Measurements from ENCODE around the gene ALDH1A1. TPM values are rescaled to one million over a fixed set of nuclear protein-coding genes. Genes with fewer than 3 reads are reported as not detected.

Gene ALDH1A1
- polyA plus RNA-seq, 1 donor (not counting 4 experiments of a cell fraction or from before 2014, with no cell fraction given): 0.08 TPM

DNA sequence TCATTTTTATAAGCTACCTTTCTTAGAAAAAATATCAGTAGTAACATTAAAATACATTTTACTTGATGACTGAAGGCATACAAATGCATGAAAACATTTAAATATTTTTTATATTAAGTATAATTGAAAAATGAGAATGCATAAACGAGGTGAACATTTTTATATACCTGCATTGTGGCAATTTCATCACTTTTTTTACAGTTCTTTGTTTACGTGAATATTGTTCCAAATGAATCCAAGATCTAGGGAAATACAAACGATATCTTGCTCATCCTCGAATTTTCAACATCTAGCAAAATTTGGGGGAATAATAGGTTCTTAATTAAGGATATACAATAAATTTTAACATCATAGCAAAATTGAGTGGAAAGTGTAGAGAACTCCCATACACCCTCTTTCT is 45.5 kb upstream of the ALDH1A1 start:
- H3K9me3 ChIP-seq (ENCODE audit: control insufficient read depth, low read depth, low read length): no peaks in the 10 kb centered on the region
- no peaks in the 10 kb centered on the region for H4K20me1 ChIP-seq (ENCODE audit: control insufficient read depth, extremely low read depth, insufficient read depth, low read length)
- no peak overlapping the region for H3K4me3 ChIP-seq (ENCODE audit: control insufficient read depth in 2 of 3, extremely low read depth in 1 of 3, insufficient read depth in 2 of 3, low read depth in 1 of 3, low read length in 3 of 3)
- TF ChIP-seq EZH2 (IDR thresholded peaks at IDR 0.05; ENCODE audit: low read length): no peak
- TF ChIP-seq, protein P1, sequence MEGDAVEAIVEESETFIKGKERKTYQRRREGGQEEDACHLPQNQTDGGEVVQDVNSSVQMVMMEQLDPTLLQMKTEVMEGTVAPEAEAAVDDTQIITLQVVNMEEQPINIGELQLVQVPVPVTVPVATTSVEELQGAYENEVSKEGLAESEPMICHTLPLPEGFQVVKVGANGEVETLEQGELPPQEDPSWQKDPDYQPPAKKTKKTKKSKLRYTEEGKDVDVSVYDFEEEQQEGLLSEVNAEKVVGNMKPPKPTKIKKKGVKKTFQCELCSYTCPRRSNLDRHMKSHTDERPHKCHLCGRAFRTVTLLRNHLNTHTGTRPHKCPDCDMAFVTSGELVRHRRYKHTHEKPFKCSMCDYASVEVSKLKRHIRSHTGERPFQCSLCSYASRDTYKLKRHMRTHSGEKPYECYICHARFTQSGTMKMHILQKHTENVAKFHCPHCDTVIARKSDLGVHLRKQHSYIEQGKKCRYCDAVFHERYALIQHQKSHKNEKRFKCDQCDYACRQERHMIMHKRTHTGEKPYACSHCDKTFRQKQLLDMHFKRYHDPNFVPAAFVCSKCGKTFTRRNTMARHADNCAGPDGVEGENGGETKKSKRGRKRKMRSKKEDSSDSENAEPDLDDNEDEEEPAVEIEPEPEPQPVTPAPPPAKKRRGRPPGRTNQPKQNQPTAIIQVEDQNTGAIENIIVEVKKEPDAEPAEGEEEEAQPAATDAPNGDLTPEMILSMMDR (optimal IDR thresholded peaks at IDR 0.05 in 1 of 3, IDR thresholded peaks at IDR 0.05 in 1 of 3, conservative IDR thresholded peaks at IDR 0.05 in 1 of 3; ENCODE audit: extremely low read depth in 1 of 3, insufficient read depth in 2 of 3, low read length in 3 of 3): no peak
- DNase-seq (ENCODE audit: low read depth, low spot score) (no peak), FAIRE-seq (no peak)
- H3K27me3 ChIP-seq (ENCODE audit: control insufficient read depth, extremely low read depth, insufficient read depth, low read length): no peaks in the 10 kb centered on the region
- H3K36me3 ChIP-seq (ENCODE audit: control insufficient read depth in 2 of 2, extremely low read depth in 1 of 2, insufficient read depth in 2 of 2, low read length in 2 of 2): no peaks in the 10 kb centered on the region
- no peak overlapping the region for H3K4me2 ChIP-seq (ENCODE audit: control insufficient read depth, extremely low read depth, insufficient read depth, low read depth, low read length)
- dilution Hi-C loops (cut with MboI; ENCODE audit: extremely low pct_ligation_motif_present, low sequenced_read_pairs): no loop called here
- H3K9ac ChIP-seq (ENCODE audit: control insufficient read depth, extremely low read depth, insufficient read depth, low read length): no peak overlapping the region
- no peak overlapping the region for H3K27ac ChIP-seq (ENCODE audit: control insufficient read depth, insufficient read depth, low read length)
- no peaks in the 10 kb centered on the region for H3K9me1 ChIP-seq (ENCODE audit: control insufficient read depth, extremely low read depth, insufficient read depth, low read length)
- H2AFZ ChIP-seq (ENCODE audit: control insufficient read depth, low read length): no peak overlapping the region
- H3K79me2 ChIP-seq (ENCODE audit: control insufficient read depth, insufficient read depth, low read length): no peaks in the 10 kb centered on the region
- H3K4me1 ChIP-seq (ENCODE audit: control insufficient read depth, extremely low read depth, insufficient read depth, low read length): no peaks in the 10 kb centered on the region

DNA sequence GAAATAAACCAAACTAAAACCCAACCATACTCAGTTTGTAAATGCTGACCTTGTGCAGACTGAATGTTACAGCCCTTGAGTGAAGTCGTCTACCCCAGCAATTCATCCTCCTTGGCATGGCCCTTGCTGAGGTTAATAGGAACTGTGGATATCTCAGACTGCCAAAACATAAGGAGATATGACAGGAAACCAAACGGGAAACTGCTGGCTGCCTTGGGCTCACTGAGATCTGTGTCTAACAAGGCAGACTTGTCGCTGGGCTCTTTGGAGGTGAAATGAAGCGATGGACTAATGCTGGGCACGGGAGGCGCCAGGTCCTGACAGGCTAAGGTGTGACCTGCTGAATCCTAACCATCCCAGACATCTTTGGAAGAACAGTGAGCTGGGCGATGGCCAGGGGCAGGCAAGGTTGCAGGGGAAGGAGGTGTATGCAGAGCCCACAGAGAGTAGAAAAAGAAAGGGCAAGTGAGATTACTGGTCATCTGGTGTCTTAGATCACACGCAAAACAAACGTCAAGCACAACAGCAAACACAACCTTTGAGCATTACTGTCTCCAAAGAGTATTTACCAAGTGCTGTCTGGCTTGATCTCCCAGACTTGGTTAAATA is 44.6 kb upstream of the ALDH1A1 start:
- Histone ChIP-seq H3K36me3 (ENCODE audit: control insufficient read depth in 2 of 2, extremely low read depth in 1 of 2, insufficient read depth in 2 of 2, low read length in 2 of 2) (no peaks in the 10 kb centered on the region), H4K20me1 (ENCODE audit: control insufficient read depth, extremely low read depth, insufficient read depth, low read length) (no peaks in the 10 kb centered on the region), H3K9ac (ENCODE audit: control insufficient read depth, extremely low read depth, insufficient read depth, low read length) (no peak overlapping the region), H3K27me3 (ENCODE audit: control insufficient read depth, extremely low read depth, insufficient read depth, low read length) (no peaks in the 10 kb centered on the region), H3K4me1 (ENCODE audit: control insufficient read depth, extremely low read depth, insufficient read depth, low read length) (no peaks in the 10 kb centered on the region), H3K9me3 (ENCODE audit: control insufficient read depth, low read depth, low read length) (no peaks in the 10 kb centered on the region), H3K27ac (ENCODE audit: control insufficient read depth, insufficient read depth, low read length) (no peak overlapping the region), H3K4me3 (ENCODE audit: control insufficient read depth in 2 of 3, extremely low read depth in 1 of 3, insufficient read depth in 2 of 3, low read depth in 1 of 3, low read length in 3 of 3) (no peak overlapping the region), H3K79me2 (ENCODE audit: control insufficient read depth, insufficient read depth, low read length) (no peaks in the 10 kb centered on the region), H3K9me1 (ENCODE audit: control insufficient read depth, extremely low read depth, insufficient read depth, low read length) (no peaks in the 10 kb centered on the region), H3K4me2 (ENCODE audit: control insufficient read depth, extremely low read depth, insufficient read depth, low read depth, low read length) (no peak overlapping the region), H2AFZ (ENCODE audit: control insufficient read depth, low read length) (no peak overlapping the region)
- DNase-seq (ENCODE audit: low read depth, low spot score) (no peak), FAIRE-seq (no peak)
- dilution Hi-C loops (cut with MboI; ENCODE audit: extremely low pct_ligation_motif_present, low sequenced_read_pairs): no loop called here
- TF ChIP-seq EZH2 (IDR thresholded peaks at IDR 0.05; ENCODE audit: low read length): no peak
- TF ChIP-seq, protein P1 (optimal IDR thresholded peaks at IDR 0.05 in 1 of 3, IDR thresholded peaks at IDR 0.05 in 1 of 3, conservative IDR thresholded peaks at IDR 0.05 in 1 of 3; ENCODE audit: extremely low read depth in 1 of 3, insufficient read depth in 2 of 3, low read length in 3 of 3): no peak
